ENCODE results near the gene KLF11. TPM values are rescaled to one million over a fixed set of nuclear protein-coding genes. Genes with fewer than 3 reads are reported as not detected.

KLF11 gene
- total and polyA plus RNA-seq, 8 donors, result 4.1 to 21.6 (median 12.0) TPM

GRCh38 chr2:10101491-10101890, 58.1 kb downstream of the KLF11 start:
- Histone ChIP-seq H3K4me1 (peaks cover 0 to 9% (median 3%) of the 10 kb centered on the region in 4 donors), H3K9me3 (peaks cover 0 to 5% (median 2%) of the 10 kb centered on the region in 4 donors), H3K36me3 (no peaks in the 10 kb centered on the region), H3K27me3 (peaks cover 0 to 3% (median 0%) of the 10 kb centered on the region in 3 donors), H3K27ac (no peak overlapping the region), H3K4me3 (no peak overlapping the region)
- no peak for TF ChIP-seq POLR2A (IDR thresholded peaks at IDR 0.05)
- no peak for TF ChIP-seq POLR2AphosphoS5 (IDR thresholded peaks at IDR 0.05)
- TF ChIP-seq CTCF (IDR thresholded peaks at IDR 0.05), result no peak
- no peak for TF ChIP-seq EP300 (IDR thresholded peaks at IDR 0.05)
- intact Hi-C loops (cut with DNase I; ENCODE audit: low total_unique reads), result no loop called here
- 61 to 73% (median 67%) methylated on average over 7 of the region's 7 CpGs for WGBS, 5 donors
- DNase-seq, result no peak

- H3K27me3 ChIP-seq, result peaks cover 0 to 3% (median 0%) of the 10 kb centered on the region in 3 donors
- H3K4me1 ChIP-seq, result no peaks in the 10 kb centered on the region
- no peak for DNase-seq
- TF ChIP-seq CTCF (IDR thresholded peaks at IDR 0.05) (no peak), POLR2AphosphoS5 (IDR thresholded peaks at IDR 0.05) (no peak), EP300 (IDR thresholded peaks at IDR 0.05) (no peak)
- H3K27ac ChIP-seq, result no peak overlapping the region
- H3K9me3 ChIP-seq, result peaks cover 0 to 9% (median 6%) of the 10 kb centered on the region in 4 donors
- no peaks in the 10 kb centered on the region for H3K36me3 ChIP-seq
- intact Hi-C loops (cut with DNase I; ENCODE audit: low total_unique reads), result no loop called here
- no peak overlapping the region for H3K4me3 ChIP-seq
- WGBS, 5 donors, result 87 to 95% (median 92%) methylated on average over 6 of the region's 6 CpGs
Observed at GRCh38 chr2:10103179-10103578, 59.8 kb downstream of the KLF11 start.

Small RNA genes lying within 50 kb of the gene (small RNA-seq; reads per million reads assigned to genes)
- 0 reads per million in 4 donors for gene RF00568

Other genes starting within 250 kb of the KLF11 start
- gene TAF1B, start 200.1 kb upstream of the KLF11 start, total RNA-seq, result 10 to 100 TPM in 3 of 5 donors, 1 to 10 TPM in 2; 5.8 to 34.6 (median 20.7) TPM
- 1 to 10 TPM; 3.8 to 6.4 (median 6.2) TPM for gene TAF1B, start 200.1 kb upstream of the KLF11 start, polyA plus RNA-seq
- 1 to 10 TPM in 4 of 5 donors, under 1 TPM in 1; 0.89 to 5.8 (median 4.5) TPM for gene GRHL1, start 91.9 kb upstream of the KLF11 start, total RNA-seq
- gene GRHL1, start 91.9 kb upstream of the KLF11 start, polyA plus RNA-seq, result 10 to 100 TPM in 1 of 3 donors, 1 to 10 TPM in 2; 1.7 to 16.5 (median 2.0) TPM
- 10 to 100 TPM in 2 of 5 donors, 1 to 10 TPM in 2, not detected in 1; 3.5 to 33.8 (median 9.1) TPM for gene CYS1, start 36.9 kb downstream of the KLF11 start, total RNA-seq
- gene CYS1, start 36.9 kb downstream of the KLF11 start, polyA plus RNA-seq, result 1 to 10 TPM; 1.1 to 5.8 (median 2.4) TPM
- 10 to 100 TPM in 3 of 5 donors, 1 to 10 TPM in 2; 1.2 to 30.3 (median 13.6) TPM for gene RRM2, start 79.2 kb downstream of the KLF11 start, total RNA-seq
- 10 to 100 TPM in 2 of 3 donors, 1 to 10 TPM in 1; 6.1 to 14.9 (median 12.0) TPM for gene RRM2, start 79.2 kb downstream of the KLF11 start, polyA plus RNA-seq

All from stomach (tissue), 9 donors.